Stimulated activated CD4-positive, alpha-beta T cell treated with anti-CD3 and anti-CD28 coated beads, Interleukin-2, amount 100 ng/mL, for 48 hours (primary cell): Measurements from ENCODE around the gene CDON.
"Not testable (repeated sequence)": the region's sequence is repeated elsewhere in the genome, so short reads cannot be mapped to it uniquely, and the experiment has no call there.

Source experiments
- DNase-seq, 2 donors: peaks; one replicate each; pipeline ENCODE4 v3.0.0-alpha.2; 2020

CDON gene

DNA sequence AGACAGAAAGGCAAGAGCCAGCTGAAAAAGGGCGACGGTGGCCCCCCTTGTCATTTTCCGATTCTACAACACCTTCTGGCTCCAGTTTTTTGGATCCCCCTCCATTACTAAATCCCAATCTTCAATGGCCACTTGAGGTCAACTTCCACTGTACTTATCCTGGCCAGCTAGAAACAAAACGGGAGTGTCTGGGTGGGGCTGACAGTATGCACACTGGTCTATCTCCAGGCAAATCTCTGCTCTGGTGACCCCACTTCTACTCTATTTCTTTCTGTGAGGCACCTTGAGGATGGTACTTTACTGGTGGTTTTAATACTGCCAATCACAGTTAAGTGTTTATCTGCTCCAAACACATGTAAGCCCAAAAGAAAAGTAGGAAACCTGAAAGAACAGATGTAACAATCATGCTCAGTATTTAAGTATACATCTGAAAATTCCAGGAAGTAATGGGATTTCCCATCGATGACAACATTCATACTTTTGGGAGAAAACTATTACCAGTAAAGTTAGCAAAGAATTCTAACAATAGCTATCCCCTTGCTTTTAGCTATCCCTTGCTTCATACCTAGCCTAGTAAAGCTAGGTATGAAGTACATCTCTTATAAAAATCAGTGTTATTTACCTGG lies 16.0 kb downstream of the CDON start:
- DNase-seq, result no peak

DNA sequence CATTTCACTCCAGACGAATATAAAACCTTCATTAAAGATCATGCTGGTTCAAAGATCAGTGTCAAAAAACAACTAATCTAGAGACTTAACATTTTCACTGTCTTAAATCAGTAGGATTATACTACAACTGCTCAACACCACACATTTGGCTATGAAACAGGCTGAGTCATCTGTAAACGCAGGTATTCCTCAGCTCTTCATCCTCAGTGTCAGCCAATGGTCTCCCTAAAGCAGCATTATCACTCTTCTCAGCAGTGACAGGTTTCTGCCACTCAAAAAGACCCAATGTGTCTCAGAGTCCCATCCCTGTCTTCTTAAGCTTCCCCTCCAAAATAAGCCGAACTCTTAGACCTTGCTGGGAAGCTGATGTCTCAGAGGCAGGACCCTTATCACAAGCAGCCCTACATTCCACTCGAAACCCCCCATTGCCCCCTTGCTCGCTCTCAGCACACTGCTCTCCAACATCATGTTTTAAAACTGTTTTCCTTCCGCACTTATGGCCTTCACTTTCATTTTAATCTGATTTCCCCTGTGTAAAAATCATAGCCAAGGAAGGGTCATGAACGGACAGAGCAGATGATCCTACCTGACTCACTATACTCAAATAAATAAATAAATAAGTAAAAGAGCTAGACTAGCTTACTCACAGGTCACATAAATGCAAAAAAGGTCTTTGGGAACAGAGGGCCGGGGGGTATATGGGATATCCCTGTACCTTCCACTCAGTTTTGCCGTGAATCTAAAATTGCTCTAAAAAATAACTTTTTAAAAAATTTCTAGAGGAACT lies 23.0 kb downstream of the CDON start:
- DNase-seq, result no peak

DNA sequence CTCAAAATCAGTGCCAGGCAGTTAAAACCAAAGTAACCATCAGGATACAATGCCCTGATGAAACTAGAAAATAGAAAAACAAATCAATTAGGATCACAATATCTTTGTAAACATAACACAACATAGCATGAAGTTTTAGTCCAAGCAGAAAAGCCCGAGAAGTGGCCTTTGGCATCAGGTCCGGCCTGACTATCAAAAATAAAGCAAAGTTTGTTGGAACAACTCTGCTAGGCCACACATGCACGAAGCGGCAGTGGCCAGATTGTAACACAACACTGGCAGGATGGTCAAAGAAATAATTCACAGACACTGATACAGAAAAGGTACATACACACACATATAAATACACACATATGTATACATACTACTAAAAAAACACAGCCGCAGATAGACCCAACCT lies 26.9 kb downstream of the CDON start:
- DNase-seq, result no peak

- DNase-seq, result no peak
These were observed 27.7 kb downstream of the CDON start for GRCh38 chr11:126034933-126035425.

- DNase-seq, result no peak
These were observed 28.4 kb downstream of the CDON start for GRCh38 chr11:126034039-126034932.

GRCh38 chr11:126032375-126032774 lies 30.3 kb downstream of the CDON start:
- no peak for DNase-seq

GRCh38 chr11:126029805-126030204 lies 32.9 kb downstream of the CDON start:
- no peak for DNase-seq

- no peak for DNase-seq
These were observed 33.4 kb downstream of the CDON start for GRCh38 chr11:126029237-126029636.

GRCh38 chr11:126028534-126028933 lies 34.1 kb downstream of the CDON start:
- not testable (repeated sequence) for DNase-seq

DNA sequence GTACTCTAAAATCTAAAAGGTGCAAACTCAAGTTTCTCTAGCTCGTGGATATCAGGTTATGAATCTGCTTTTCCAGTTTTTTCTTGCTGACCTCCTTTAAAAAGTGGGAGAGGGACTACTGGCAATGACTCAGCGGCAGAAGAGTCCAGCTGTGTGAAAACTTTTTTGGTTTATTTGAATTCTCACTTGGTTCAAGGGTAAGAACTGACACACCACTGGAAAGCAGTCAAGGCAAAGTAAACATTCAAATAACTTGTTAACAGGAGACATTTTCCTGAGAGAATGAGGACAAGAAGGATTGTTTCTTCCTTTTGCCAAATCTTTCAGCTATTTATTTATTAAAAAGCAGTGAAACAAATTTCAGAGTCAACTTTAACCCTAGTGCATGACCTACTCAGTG lies 36.1 kb downstream of the CDON start:
- no peak for DNase-seq

DNA sequence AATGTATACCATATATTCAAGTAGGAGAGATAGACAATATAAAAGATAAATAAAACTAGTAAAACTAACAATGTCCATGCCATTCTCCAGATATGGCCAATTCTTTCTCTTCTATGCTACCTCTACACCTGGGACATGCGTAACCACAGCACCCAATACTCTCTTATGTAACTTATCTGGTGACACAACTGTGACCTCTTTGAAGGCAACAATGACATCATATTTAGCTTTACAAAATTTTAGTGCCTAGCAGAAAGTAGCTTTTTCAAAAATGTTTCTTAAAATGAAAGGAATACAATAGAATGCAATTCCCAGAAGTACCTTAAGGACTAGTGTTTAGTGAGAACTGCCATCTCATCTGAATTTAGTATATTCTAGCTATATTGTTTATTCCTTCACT lies 36.8 kb downstream of the CDON start:
- DNase-seq, result no peak

- DNase-seq, result no peak
These were observed 38.5 kb downstream of the CDON start for GRCh38 chr11:126024123-126024522.

- no peak for DNase-seq
These were observed 49.8 kb downstream of the CDON start for GRCh38 chr11:126012852-126013251.

DNA sequence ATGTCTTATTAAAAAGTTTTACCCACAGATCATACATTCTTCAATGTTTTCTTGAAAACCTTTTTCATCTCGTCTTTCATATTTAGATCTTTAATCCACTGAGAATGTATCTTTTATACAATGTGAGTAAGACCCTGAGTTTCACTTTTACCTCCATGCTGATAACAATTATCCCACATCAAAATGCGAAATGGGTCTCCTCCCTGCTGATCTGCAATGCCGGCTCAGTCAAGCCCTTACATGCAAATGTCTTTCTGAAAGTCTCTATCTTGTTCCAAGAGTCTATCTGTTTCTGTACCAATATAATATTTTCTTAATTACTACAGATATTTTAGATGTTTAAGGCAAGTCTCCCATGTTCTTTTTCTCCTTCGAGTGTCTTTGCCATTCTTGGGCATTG lies 50.9 kb downstream of the CDON start:
- no peak for DNase-seq

DNA sequence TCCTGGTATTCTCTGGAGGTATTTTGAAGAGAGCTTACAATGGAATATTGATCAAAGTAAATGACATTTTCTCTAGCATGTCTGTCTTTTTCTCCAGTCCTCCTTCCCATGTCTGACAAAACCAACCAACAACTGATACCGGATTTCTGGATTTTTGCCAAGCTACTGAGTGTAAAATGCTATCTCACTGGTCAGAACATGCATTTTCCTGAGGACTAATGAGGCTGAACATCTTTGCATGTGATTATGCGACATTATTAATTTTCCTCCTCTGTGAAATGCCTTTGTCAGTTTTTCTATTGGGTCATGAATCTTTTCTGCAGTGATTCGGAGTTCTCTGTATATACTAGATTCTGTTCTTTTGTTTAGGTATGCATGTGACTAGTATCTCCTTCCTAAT lies 51.4 kb downstream of the CDON start:
- no peak for DNase-seq

GRCh38 chr11:126008956-126009355 lies 53.7 kb downstream of the CDON start:
- no peak for DNase-seq

DNA sequence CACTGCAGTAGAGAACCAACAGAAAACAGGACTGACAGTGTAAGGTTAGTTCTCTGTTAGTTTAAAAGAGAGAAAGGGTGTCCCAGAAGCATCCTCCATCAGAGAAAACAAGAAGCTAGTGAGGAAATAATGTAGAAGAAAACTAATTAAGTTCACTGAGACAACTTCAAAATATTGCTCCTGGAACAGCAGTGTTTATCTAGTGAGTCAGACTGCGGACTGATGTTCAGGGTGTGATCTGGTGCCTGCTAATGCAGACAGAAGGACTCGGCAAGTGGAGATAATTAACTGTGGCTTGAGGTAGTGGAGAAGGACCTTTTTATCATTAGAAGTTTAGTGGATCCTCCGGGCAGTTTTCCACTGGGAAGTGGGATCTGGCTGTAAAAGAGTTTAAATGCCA lies 55.4 kb downstream of the CDON start:
- no peak for DNase-seq

- DNase-seq, result no peak
These were observed 56.6 kb downstream of the CDON start for GRCh38 chr11:126006068-126006467.

GRCh38 chr11:126002181-126002580 lies 60.5 kb downstream of the CDON start:
- no peak for DNase-seq

DNA sequence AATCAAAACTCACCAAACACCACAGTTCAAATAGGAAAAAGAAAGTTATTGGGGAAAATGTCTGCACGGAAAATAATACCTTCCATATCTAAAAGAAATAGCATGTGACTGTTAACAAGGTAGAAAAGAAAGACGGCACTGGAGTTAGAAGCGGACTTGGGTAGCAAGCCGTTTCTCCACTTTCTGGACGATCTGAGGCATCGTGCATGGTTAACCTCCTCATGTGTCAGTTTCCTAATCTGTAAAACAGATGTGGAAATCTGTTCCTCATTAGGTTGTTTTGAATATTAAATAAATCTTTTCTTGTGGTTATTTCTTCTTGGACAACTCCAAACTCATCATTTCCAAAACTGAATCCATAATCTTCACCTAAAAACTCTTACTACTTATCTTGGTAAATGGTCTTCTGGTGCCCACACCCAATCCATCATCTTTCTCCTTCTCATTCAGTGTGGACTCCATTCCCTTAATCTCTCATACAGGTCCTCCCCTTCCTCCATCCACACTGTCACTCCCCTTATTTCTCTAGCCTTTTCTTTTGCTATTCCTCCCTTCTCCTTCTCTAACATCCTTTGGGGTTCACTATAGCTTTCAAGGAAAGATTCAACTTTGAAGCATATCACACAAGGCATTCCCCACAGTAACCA lies 63.3 kb downstream of the CDON start:
- no peak for DNase-seq

DNA sequence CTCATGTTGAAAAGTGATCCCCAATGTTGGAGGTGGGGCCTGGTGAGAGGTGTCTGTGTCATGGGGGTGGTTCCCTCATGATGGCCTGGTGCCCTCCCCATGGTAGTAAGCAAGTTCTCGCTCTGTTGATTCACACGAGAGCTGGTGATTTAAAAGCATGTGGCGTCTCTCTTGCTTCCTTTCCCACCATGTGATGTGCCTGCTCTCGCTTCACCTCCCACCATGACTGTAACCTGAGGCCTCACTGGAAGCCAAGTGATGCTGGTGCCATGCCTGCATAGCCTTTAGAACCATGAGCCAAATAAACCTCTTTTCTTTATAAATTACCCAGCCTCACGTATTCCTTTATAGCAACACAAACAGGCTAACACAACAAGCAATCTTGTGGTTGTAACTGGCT lies 64.4 kb downstream of the CDON start:
- no peak for DNase-seq

- DNase-seq, result peak; percentile 49 to 52
These were observed 67.4 kb downstream of the CDON start for GRCh38 chr11:125995313-125995712.

- DNase-seq, result no peak
These were observed 68.2 kb downstream of the CDON start for GRCh38 chr11:125994509-125994908.
